NOMO-1 treated with dmso at 0.1 percent for 144 hours (cell line): ENCODE data around the gene KCTD10.

Experiments
- DNase-seq: peaks from one replicate; lab custom pipeline; 2025; ENCODE audit not compliant: unreplicated experiment; lab: John Stamatoyannopoulos, UW

The KCTD10 gene

GRCh38 chr12:109477185-109477962, at the start of gene KCTD10, which contains the start of gene UBE3B:
TSS of gene KCTD10 (minus strand) at chr12:109477300. CDS start at chr12:109477262, 38 bp downstream.
TSS of gene UBE3B (plus strand) at chr12:109477634. CDS start at chr12:109483552, 5,918 bp downstream.
- peak; percentile 66 for DNase-seq

GRCh38 chr12:109525279-109525585, 48.1 kb upstream of the KCTD10 start:
- no peak for DNase-seq

- DNase-seq, result no peak
These were observed 47.6 kb upstream of the KCTD10 start for GRCh38 chr12:109524466-109525278.

- DNase-seq, result no peak
These were observed 46.4 kb upstream of the KCTD10 start for GRCh38 chr12:109523504-109523903.

- no peak for DNase-seq
These were observed 46.0 kb upstream of the KCTD10 start for GRCh38 chr12:109523071-109523470.

- no peak for DNase-seq
These were observed 44.7 kb upstream of the KCTD10 start for GRCh38 chr12:109521831-109522230.

- no peak for DNase-seq
These were observed 42.7 kb upstream of the KCTD10 start for GRCh38 chr12:109519787-109520186.

GRCh38 chr12:109518820-109519665, 41.9 kb upstream of the KCTD10 start:
- DNase-seq, result no peak

- DNase-seq, result no peak
These were observed 40.5 kb upstream of the KCTD10 start for GRCh38 chr12:109517619-109518018.

GRCh38 chr12:109513977-109514376, 36.9 kb upstream of the KCTD10 start:
- no peak for DNase-seq

GRCh38 chr12:109513051-109513450, 36.0 kb upstream of the KCTD10 start:
- no peak for DNase-seq

GRCh38 chr12:109512608-109513007, 35.5 kb upstream of the KCTD10 start:
- no peak for DNase-seq

- no peak for DNase-seq
These were observed 33.1 kb upstream of the KCTD10 start for GRCh38 chr12:109510196-109510595.

- no peak for DNase-seq
These were observed 27.0 kb upstream of the KCTD10 start for GRCh38 chr12:109504068-109504467.

GRCh38 chr12:109503611-109504010, 26.5 kb upstream of the KCTD10 start:
- DNase-seq, result no peak

GRCh38 chr12:109502332-109502731, 25.2 kb upstream of the KCTD10 start:
- DNase-seq, result no peak

- DNase-seq, result no peak
These were observed 24.2 kb upstream of the KCTD10 start for GRCh38 chr12:109501299-109501698.

- DNase-seq, result no peak
These were observed 23.5 kb upstream of the KCTD10 start for GRCh38 chr12:109500406-109501185.

GRCh38 chr12:109497675-109498074, 20.6 kb upstream of the KCTD10 start:
- no peak for DNase-seq

GRCh38 chr12:109496306-109496705, 19.2 kb upstream of the KCTD10 start:
- no peak for DNase-seq

- DNase-seq, result no peak
These were observed 17.9 kb upstream of the KCTD10 start for GRCh38 chr12:109495012-109495411.
